GM04504 (cell line): ENCODE measurements around the gene ALDH1B1.

ENCODE experiments used
- DNase-seq: peaks from one replicate; pipeline ENCODE4 v3.0.0-alpha.2; 2012; ENCODE audit warnings: low read depth

ALDH1B1 gene

DNA sequence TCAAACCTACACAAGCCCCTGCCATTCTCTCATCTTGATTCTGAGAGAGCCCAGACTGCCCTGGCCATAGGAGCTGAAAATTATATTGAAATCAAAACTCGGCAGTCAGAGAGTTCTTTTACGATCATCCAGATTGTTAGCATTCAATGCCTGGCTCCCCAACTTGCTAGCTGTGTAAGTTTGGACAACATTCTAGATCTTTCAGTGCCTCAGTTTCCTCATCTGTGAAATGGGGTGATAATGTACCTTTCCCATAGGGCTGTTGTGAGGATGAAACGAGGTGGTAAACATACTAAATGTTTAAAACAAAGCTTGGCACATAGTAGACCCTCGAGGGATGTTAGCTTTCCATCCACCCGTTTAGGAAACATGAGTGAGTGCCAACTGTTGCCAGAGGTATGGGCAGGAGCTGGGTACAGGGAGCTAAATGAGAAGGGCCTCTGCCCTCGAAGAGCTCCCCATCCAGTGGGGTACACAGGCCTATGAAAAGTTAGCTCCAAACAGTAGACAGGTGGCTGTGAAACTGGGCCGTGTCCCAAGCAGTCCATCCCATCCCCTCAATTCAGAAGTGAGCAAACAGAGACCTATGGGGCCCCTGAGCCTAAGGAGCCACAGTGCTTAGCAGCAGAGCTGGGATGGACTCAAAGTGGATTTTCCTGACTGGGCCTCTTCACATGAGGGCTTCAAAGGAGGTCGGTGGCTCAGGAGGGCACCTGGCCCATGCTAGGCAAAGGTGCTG, 49.0 kb downstream of the ALDH1B1 start:
- DNase-seq, result no peak

- no peak for DNase-seq
Observed at GRCh38 chr9:38442473-38443096, 50.1 kb downstream of the ALDH1B1 start.

- DNase-seq, result no peak
Observed at GRCh38 chr9:38443181-38443580, 50.7 kb downstream of the ALDH1B1 start.

DNA sequence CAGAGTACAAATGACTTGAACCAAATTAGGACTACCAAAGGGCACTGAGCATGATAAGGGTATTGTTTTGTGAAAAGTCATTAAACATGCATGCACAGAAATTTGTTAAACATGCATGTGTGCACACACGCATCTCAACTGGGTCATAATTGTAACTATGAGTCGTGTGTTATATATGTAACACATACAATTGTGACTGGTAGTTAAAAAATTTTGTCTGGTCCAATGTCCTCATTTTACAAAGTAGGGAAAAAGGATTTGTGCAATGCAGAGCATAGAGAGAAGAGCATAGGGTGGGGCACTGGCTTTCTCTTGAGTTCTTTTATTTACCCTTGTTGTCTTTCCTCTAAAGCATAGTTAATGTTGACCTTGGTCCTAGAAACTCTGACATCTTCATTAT, 51.1 kb downstream of the ALDH1B1 start:
- DNase-seq, result no peak

GRCh38 chr9:38445154-38446043, 52.9 kb downstream of the ALDH1B1 start:
- DNase-seq, result no peak

GRCh38 chr9:38447703-38448102, 55.2 kb downstream of the ALDH1B1 start:
- DNase-seq, result no peak
